ENCODE results near the gene PFDN5.
"Not testable (repeated sequence)": the region's sequence is repeated elsewhere in the genome, so short reads cannot be mapped to it uniquely, and the experiment has no call there.

PFDN5 gene

GRCh38 chr12:53328043-53328435, 32.7 kb downstream of the PFDN5 start:
- no peak for DNase-seq (ENCODE audit: low spot score)

- no peak for DNase-seq (ENCODE audit: low spot score)
Observed at GRCh38 chr12:53330671-53331070, 35.3 kb downstream of the PFDN5 start.

GRCh38 chr12:53332339-53332738, 37.0 kb downstream of the PFDN5 start:
- DNase-seq (ENCODE audit: low spot score) = not testable (repeated sequence)

- no peak for DNase-seq (ENCODE audit: low spot score)
Observed at GRCh38 chr12:53332744-53333143, 37.4 kb downstream of the PFDN5 start.

- DNase-seq (ENCODE audit: low spot score) = no peak
Observed at GRCh38 chr12:53333289-53333688, 37.9 kb downstream of the PFDN5 start.

- no peak for DNase-seq (ENCODE audit: low spot score)
Observed at GRCh38 chr12:53333845-53334244, 38.5 kb downstream of the PFDN5 start.

- DNase-seq (ENCODE audit: low spot score) = no peak
Observed at GRCh38 chr12:53334822-53335221, 39.5 kb downstream of the PFDN5 start.

GRCh38 chr12:53336181-53336681, 40.9 kb downstream of the PFDN5 start, which contains the start of gene SP7:
SP7 (minus strand) TSS chr12:53336354; CDS start chr12:53335646, 708 bp downstream.
- no peak for DNase-seq (ENCODE audit: low spot score)

- DNase-seq (ENCODE audit: low spot score) = no peak
Observed at GRCh38 chr12:53338017-53338416, 42.7 kb downstream of the PFDN5 start.

- no peak for DNase-seq (ENCODE audit: low spot score)
Observed at GRCh38 chr12:53338916-53339315, 43.6 kb downstream of the PFDN5 start.

GRCh38 chr12:53340398-53340797, 45.1 kb downstream of the PFDN5 start:
- no peak for DNase-seq (ENCODE audit: low spot score)

- no peak for DNase-seq (ENCODE audit: low spot score)
Observed at GRCh38 chr12:53343449-53343848, 48.1 kb downstream of the PFDN5 start.

- DNase-seq (ENCODE audit: low spot score) = no peak
Observed at GRCh38 chr12:53343969-53344368, 48.6 kb downstream of the PFDN5 start.

- no peak for DNase-seq (ENCODE audit: low spot score)
Observed at GRCh38 chr12:53344487-53344823, 49.1 kb downstream of the PFDN5 start.

- DNase-seq (ENCODE audit: low spot score) = peak; percentile 81
Observed at GRCh38 chr12:53344824-53345485, 49.6 kb downstream of the PFDN5 start.

- peak; percentile 74 for DNase-seq (ENCODE audit: low spot score)
Observed at GRCh38 chr12:53345486-53346188, 50.3 kb downstream of the PFDN5 start.

- DNase-seq (ENCODE audit: low spot score) = no peak
Observed at GRCh38 chr12:53346491-53346890, 51.1 kb downstream of the PFDN5 start.

- DNase-seq (ENCODE audit: low spot score) = no peak
Observed at GRCh38 chr12:53347905-53348304, 52.6 kb downstream of the PFDN5 start.
